Activated CD4-positive, alpha-beta T cell treated with anti-CD3 and anti-CD28 coated beads for 1 hour (primary cell): ENCODE measurements around the gene ARID4B.
"Not testable (repeated sequence)": the region's sequence is repeated elsewhere in the genome, so short reads cannot be mapped to it uniquely, and the experiment has no call there.

ENCODE experiments used
- DNase-seq: peaks from one replicate; pipeline ENCODE4 v3.0.0-alpha.2; 2020

ARID4B gene

GRCh38 chr1:235297579-235297978, 30.4 kb downstream of the ARID4B start:
- no peak for DNase-seq

- DNase-seq = no peak
Measured at GRCh38 chr1:235296729-235297128, 31.2 kb downstream of the ARID4B start.

- DNase-seq = no peak
Measured at GRCh38 chr1:235295902-235296350, 32.1 kb downstream of the ARID4B start.

GRCh38 chr1:235293322-235293942, 34.5 kb downstream of the ARID4B start:
- no peak for DNase-seq

- DNase-seq = no peak
Measured at GRCh38 chr1:235292790-235293189, 35.2 kb downstream of the ARID4B start.

- DNase-seq = no peak
Measured at GRCh38 chr1:235291599-235292091, 36.3 kb downstream of the ARID4B start.

GRCh38 chr1:235290740-235291502, 37.1 kb downstream of the ARID4B start:
- no peak for DNase-seq

- DNase-seq = no peak
Measured at GRCh38 chr1:235289859-235290739, 37.9 kb downstream of the ARID4B start.

GRCh38 chr1:235287208-235287882, 40.6 kb downstream of the ARID4B start:
- no peak for DNase-seq

- no peak for DNase-seq
Measured at GRCh38 chr1:235286667-235287066, 41.3 kb downstream of the ARID4B start.

- DNase-seq = no peak
Measured at GRCh38 chr1:235284231-235284769, 43.7 kb downstream of the ARID4B start.

- not testable (repeated sequence) for DNase-seq
Measured at GRCh38 chr1:235283636-235284035, 44.3 kb downstream of the ARID4B start.

- DNase-seq = no peak
Measured at GRCh38 chr1:235280467-235280866, 47.5 kb downstream of the ARID4B start.

GRCh38 chr1:235279694-235280093, 48.3 kb downstream of the ARID4B start:
- no peak for DNase-seq

GRCh38 chr1:235278915-235279292, 49.1 kb downstream of the ARID4B start:
- DNase-seq = no peak

GRCh38 chr1:235278233-235278914, 49.6 kb downstream of the ARID4B start:
- DNase-seq = no peak

GRCh38 chr1:235277709-235278108, 50.3 kb downstream of the ARID4B start:
- DNase-seq = no peak

- DNase-seq = no peak
Measured at GRCh38 chr1:235275836-235276235, 52.1 kb downstream of the ARID4B start.

GRCh38 chr1:235275223-235275622, 52.8 kb downstream of the ARID4B start:
- no peak for DNase-seq

GRCh38 chr1:235272851-235273250, 55.1 kb downstream of the ARID4B start:
- DNase-seq = no peak

GRCh38 chr1:235270625-235271024, 57.4 kb downstream of the ARID4B start:
- DNase-seq = no peak

GRCh38 chr1:235269990-235270389, 58.0 kb downstream of the ARID4B start:
- not testable (repeated sequence) for DNase-seq
